ENCODE data around the gene CAPN9.

The CAPN9 gene

DNA sequence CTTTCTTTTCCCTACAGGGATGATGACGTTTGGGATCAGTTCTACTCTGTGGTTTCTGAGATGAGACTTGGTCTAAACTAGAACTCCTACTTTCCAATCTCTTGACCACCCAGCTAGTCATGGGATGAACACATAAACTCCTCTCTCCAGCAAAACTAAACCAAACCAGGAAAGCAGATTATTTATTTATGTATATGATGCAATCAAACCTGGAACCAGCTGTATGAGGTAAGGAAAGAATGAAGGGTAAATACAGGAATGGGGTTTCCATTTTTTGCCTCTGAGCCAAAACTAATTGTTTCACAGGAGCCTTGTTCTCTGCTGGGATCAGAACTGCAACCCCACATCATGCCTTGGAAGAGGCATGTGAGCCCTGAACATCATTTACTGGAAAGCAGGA, 29.9 kb upstream of the CAPN9 start:
- TF ChIP-seq TEAD4 (IDR thresholded peaks at IDR 0.05) (no peak), REST (IDR thresholded peaks at IDR 0.05; ENCODE audit: low read depth) (no peak), CREB1 (IDR thresholded peaks at IDR 0.05; ENCODE audit: low read depth) (no peak), EGR1 (IDR thresholded peaks at IDR 0.05) (no peak), EP300 (IDR thresholded peaks at IDR 0.05; ENCODE audit: borderline replicate concordance) (no peak), TCF12 (IDR thresholded peaks at IDR 0.05; ENCODE audit: low read depth) (no peak), NFIC (IDR thresholded peaks at IDR 0.05) (no peak)

DNA sequence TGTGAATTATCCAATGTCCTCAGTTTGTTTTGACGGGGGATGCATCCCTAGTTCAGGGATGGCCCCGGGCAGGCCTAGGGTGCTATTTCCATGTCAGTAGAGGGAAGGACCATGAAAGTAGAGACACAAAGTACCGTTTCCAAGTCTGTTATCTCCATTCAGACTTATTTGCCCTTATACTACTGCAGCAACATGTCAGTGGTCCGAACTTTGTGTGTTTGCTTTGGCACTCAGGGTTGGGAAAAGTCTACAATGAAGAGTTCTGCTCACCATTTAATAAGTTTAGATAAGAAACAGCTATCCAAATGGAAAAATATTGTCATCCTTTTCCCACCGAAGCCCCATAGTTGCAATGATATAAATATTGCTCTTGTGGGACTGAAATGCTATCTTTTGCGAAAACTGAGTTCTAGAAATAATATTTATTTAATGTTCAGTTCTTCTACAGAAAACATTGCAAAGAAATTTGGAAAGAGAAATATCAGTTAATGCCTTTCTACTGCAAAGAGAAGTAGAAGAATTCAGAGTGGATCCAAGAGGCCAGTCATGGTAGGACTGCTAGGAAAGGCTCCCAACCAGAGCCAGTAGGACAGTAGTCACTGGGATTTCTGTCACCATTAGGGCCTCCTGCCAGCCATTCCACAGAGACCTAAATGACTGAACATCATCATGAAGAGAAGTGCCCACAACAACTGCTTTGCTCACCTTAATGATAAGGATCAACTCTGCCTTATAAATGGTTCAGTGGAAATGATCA, 21.8 kb upstream of the CAPN9 start:
- TF ChIP-seq MAX (IDR thresholded peaks at IDR 0.05), result no peak
- no peak for TF ChIP-seq TAF1 (IDR thresholded peaks at IDR 0.05; ENCODE audit: low read depth)
- no peak for TF ChIP-seq FOXM1 (IDR thresholded peaks at IDR 0.05; ENCODE audit: borderline replicate concordance, low read depth)
- no peak for TF ChIP-seq TEAD4 (IDR thresholded peaks at IDR 0.05)
- TF ChIP-seq RAD21 (IDR thresholded peaks at IDR 0.05; ENCODE audit: low read depth), result no peak
- TF ChIP-seq, protein P1, sequence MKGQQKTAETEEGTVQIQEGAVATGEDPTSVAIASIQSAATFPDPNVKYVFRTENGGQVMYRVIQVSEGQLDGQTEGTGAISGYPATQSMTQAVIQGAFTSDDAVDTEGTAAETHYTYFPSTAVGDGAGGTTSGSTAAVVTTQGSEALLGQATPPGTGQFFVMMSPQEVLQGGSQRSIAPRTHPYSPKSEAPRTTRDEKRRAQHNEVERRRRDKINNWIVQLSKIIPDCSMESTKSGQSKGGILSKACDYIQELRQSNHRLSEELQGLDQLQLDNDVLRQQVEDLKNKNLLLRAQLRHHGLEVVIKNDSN (IDR thresholded peaks at IDR 0.05), result no peak
- no peak for TF ChIP-seq REST (IDR thresholded peaks at IDR 0.05; ENCODE audit: low read depth)
- no peak for TF ChIP-seq ZBTB7A (IDR thresholded peaks at IDR 0.05; ENCODE audit: low read depth)
- TF ChIP-seq CREB1 (IDR thresholded peaks at IDR 0.05; ENCODE audit: low read depth), result no peak
- TF ChIP-seq NFIC (IDR thresholded peaks at IDR 0.05), result no peak
- TF ChIP-seq YY1 (IDR thresholded peaks at IDR 0.05; ENCODE audit: low read depth), result no peak
- TF ChIP-seq TCF12 (IDR thresholded peaks at IDR 0.05; ENCODE audit: low read depth), result no peak
- no peak for TF ChIP-seq CEBPB (IDR thresholded peaks at IDR 0.05)
- no peak for TF ChIP-seq EP300 (IDR thresholded peaks at IDR 0.05; ENCODE audit: borderline replicate concordance)
- no peak for TF ChIP-seq EGR1 (IDR thresholded peaks at IDR 0.05)

DNA sequence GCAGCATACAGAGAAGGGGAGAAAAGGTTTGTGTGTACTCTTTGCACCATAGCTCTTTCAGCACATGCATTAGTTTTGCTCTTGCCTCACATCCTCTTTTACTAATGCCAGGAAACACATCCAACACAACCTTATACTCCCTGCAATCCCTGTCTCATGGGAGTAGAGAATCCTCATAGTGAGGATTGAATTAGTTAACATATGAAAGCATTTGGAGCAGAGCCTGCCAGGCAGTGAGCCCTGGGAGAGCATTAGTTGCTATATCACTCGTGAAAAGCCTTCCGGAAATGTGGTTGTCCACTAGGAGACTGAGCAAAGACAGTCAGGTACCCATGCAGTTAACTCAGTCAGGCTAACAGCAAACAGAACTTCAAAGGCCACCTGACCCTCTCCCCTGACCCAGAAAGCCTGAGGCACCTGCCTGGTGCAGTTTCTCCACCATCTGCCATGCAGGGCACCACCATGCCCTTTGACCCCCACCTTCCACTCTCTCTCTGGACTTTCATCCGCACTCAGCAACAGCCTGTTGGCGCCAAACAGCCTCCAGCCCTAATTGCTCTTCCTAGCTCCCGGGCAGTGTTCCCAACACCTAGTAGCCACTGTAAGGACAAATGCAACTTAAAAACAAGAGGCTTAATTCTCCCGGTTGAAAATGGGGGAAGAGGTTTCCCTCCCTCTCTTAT, 18.3 kb upstream of the CAPN9 start:
- TF ChIP-seq ZBTB7A (IDR thresholded peaks at IDR 0.05; ENCODE audit: low read depth) (no peak), NFIC (IDR thresholded peaks at IDR 0.05) (no peak), EGR1 (IDR thresholded peaks at IDR 0.05) (no peak), FOXM1 (IDR thresholded peaks at IDR 0.05; ENCODE audit: borderline replicate concordance, low read depth) (no peak), CREB1 (IDR thresholded peaks at IDR 0.05; ENCODE audit: low read depth) (no peak), CEBPB (IDR thresholded peaks at IDR 0.05) (no peak), EP300 (IDR thresholded peaks at IDR 0.05; ENCODE audit: borderline replicate concordance) (no peak), REST (IDR thresholded peaks at IDR 0.05; ENCODE audit: low read depth) (no peak), TEAD4 (IDR thresholded peaks at IDR 0.05) (no peak), YY1 (IDR thresholded peaks at IDR 0.05; ENCODE audit: low read depth) (no peak), TCF12 (IDR thresholded peaks at IDR 0.05; ENCODE audit: low read depth) (no peak)

DNA sequence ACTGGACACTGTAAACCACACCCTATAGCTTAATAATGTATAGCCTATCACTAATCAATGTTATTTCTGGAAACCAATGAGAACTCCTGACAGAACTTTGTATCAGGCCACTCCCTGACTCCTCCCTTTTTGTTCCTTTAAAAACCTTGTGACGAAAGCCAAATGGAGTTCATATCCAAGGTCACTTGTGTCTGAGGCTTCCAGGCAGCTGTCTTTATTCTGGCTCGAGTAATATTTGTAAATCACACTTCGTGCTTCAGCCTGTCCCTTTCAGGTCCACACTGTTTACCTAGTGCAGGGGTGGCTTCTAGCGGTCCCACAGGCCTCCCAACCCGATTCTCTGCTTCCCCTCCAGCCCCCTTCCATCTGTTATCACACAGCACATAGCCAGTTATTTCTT, 16.2 kb upstream of the CAPN9 start:
- no peak for TF ChIP-seq EP300 (IDR thresholded peaks at IDR 0.05; ENCODE audit: borderline replicate concordance)
- TF ChIP-seq REST (IDR thresholded peaks at IDR 0.05; ENCODE audit: low read depth), result no peak
- no peak for TF ChIP-seq MAX (IDR thresholded peaks at IDR 0.05)
- TF ChIP-seq FOXM1 (IDR thresholded peaks at IDR 0.05; ENCODE audit: borderline replicate concordance, low read depth), result no peak
- no peak for TF ChIP-seq NFIC (IDR thresholded peaks at IDR 0.05)
- no peak for TF ChIP-seq EGR1 (IDR thresholded peaks at IDR 0.05)
- TF ChIP-seq TEAD4 (IDR thresholded peaks at IDR 0.05), result no peak
- TF ChIP-seq RAD21 (IDR thresholded peaks at IDR 0.05; ENCODE audit: low read depth), result no peak
- no peak for TF ChIP-seq ZBTB7A (IDR thresholded peaks at IDR 0.05; ENCODE audit: low read depth)
- TF ChIP-seq TCF12 (IDR thresholded peaks at IDR 0.05; ENCODE audit: low read depth), result no peak
- no peak for TF ChIP-seq TAF1 (IDR thresholded peaks at IDR 0.05; ENCODE audit: low read depth)
- TF ChIP-seq, protein P1 (IDR thresholded peaks at IDR 0.05), result no peak
- no peak for TF ChIP-seq YY1 (IDR thresholded peaks at IDR 0.05; ENCODE audit: low read depth)
- TF ChIP-seq CREB1 (IDR thresholded peaks at IDR 0.05; ENCODE audit: low read depth), result no peak
- no peak for TF ChIP-seq CEBPB (IDR thresholded peaks at IDR 0.05)

Measured in Ishikawa (cell line).